ENCODE results near the gene ACKR3. TPM values are rescaled to one million over a fixed set of nuclear protein-coding genes. Genes with fewer than 3 reads are reported as not detected.

The ACKR3 gene
- total RNA-seq, 4 donors from 2014 or later = 5.9 to 29.5 (median 24.5) TPM

- TF ChIP-seq CTCF (IDR thresholded peaks at IDR 0.05) = no peak
- TF ChIP-seq POLR2A (IDR thresholded peaks at IDR 0.05) = no peak
- 90 to 96% methylated on average over 13 of the region's 13 CpGs for WGBS, 2 donors
- H3K27me3 ChIP-seq = no peaks in the 10 kb centered on the region
- H3K4me1 ChIP-seq = no peaks in the 10 kb centered on the region
- H3K4me3 ChIP-seq = no peak overlapping the region
- no peaks in the 10 kb centered on the region for H3K9me3 ChIP-seq
- no peak for DNase-seq
- H3K27ac ChIP-seq = no peak overlapping the region
- H3K36me3 ChIP-seq = no peaks in the 10 kb centered on the region
- intact Hi-C loops (cut with DNase I) = no loop called here
Measured at GRCh38 chr2:236544362-236544761, 25.3 kb upstream of the ACKR3 start.

- no peaks in the 10 kb centered on the region for H3K9me3 ChIP-seq
- H3K36me3 ChIP-seq = no peaks in the 10 kb centered on the region
- H3K4me3 ChIP-seq = no peak overlapping the region
- H3K4me1 ChIP-seq = no peaks in the 10 kb centered on the region
- no peak for DNase-seq
- peak overlapping the region in 1 of 4 donors; percentile 54 for H3K27ac ChIP-seq
- 79 to 88% methylated on average over 8 to 9 of the region's 11 CpGs for WGBS, 2 donors
- intact Hi-C loops (cut with DNase I) = no loop called here
- no peaks in the 10 kb centered on the region for H3K27me3 ChIP-seq
- no peak for TF ChIP-seq POLR2A (IDR thresholded peaks at IDR 0.05)
- no peak for TF ChIP-seq CTCF (IDR thresholded peaks at IDR 0.05)
Measured at GRCh38 chr2:236545248-236545658, 24.4 kb upstream of the ACKR3 start.

GRCh38 chr2:236545814-236546480 is 23.7 kb upstream of the ACKR3 start:
- Histone ChIP-seq H3K4me1 (no peaks in the 10 kb centered on the region), H3K4me3 (no peak overlapping the region), H3K27me3 (no peaks in the 10 kb centered on the region), H3K36me3 (no peaks in the 10 kb centered on the region), H3K9me3 (no peaks in the 10 kb centered on the region), H3K27ac (peak overlapping the region in 2 of 4 donors; percentile 13 to 54)
- 50 to 66% methylated on average over 13 of the region's 13 CpGs for WGBS, 2 donors
- intact Hi-C loops (cut with DNase I) = no loop called here
- DNase-seq = no peak
- TF ChIP-seq CTCF (IDR thresholded peaks at IDR 0.05) (no peak), POLR2A (IDR thresholded peaks at IDR 0.05) (no peak)

- no peak for TF ChIP-seq POLR2A (IDR thresholded peaks at IDR 0.05)
- TF ChIP-seq CTCF (IDR thresholded peaks at IDR 0.05) = no peak
- intact Hi-C loops (cut with DNase I) = no loop called here
- DNase-seq = no peak
- Histone ChIP-seq H3K9me3 (no peaks in the 10 kb centered on the region), H3K27ac (peak overlapping the region in 1 of 4 donors; percentile 54), H3K4me3 (no peak overlapping the region), H3K4me1 (no peaks in the 10 kb centered on the region), H3K36me3 (no peaks in the 10 kb centered on the region), H3K27me3 (no peaks in the 10 kb centered on the region)
- WGBS, 2 donors = 82 to 93% methylated on average over 5 to 7 of the region's 7 CpGs
Measured at GRCh38 chr2:236546561-236547002, 23.0 kb upstream of the ACKR3 start.

- no peak for DNase-seq
- H3K27ac ChIP-seq = no peak overlapping the region
- intact Hi-C loops (cut with DNase I) = no loop called here
- no peak for TF ChIP-seq CTCF (IDR thresholded peaks at IDR 0.05)
- TF ChIP-seq POLR2A (IDR thresholded peaks at IDR 0.05) = no peak
- no peaks in the 10 kb centered on the region for H3K4me1 ChIP-seq
- H3K9me3 ChIP-seq = no peaks in the 10 kb centered on the region
- H3K36me3 ChIP-seq = no peaks in the 10 kb centered on the region
- H3K4me3 ChIP-seq = no peak overlapping the region
- WGBS, 2 donors = 83 to 93% methylated on average over 1 of the region's 1 CpG
- no peaks in the 10 kb centered on the region for H3K27me3 ChIP-seq
Measured at GRCh38 chr2:236547725-236548124, 21.9 kb upstream of the ACKR3 start.

Data from esophagus squamous epithelium (tissue), 5 donors.